HepG2 (cell line): ENCODE measurements around the gene C22orf31. TPM values are rescaled to one million over a fixed set of nuclear protein-coding genes. Genes with fewer than 3 reads are reported as not detected.

Experiments
- AKAP8 ChIP-seq: sonication (generic); formaldehyde crosslinking; IDR thresholded peaks from 2 replicates; pipeline ENCODE4 v1.5.1; 2020; ENCODE audit warnings: mild to moderate bottlenecking, missing genetic modification reagents
- BCL6 ChIP-seq: IDR thresholded peaks from 2 replicates; pipeline ENCODE4 v1.6.1; 2016; ENCODE audit warnings: missing genetic modification reagents, missing compliant biosample characterization
- EP300 ChIP-seq, 3 experiments: sonication (generic) in 1 of 3; formaldehyde crosslinking in 1 of 3; IDR thresholded peaks; 2 replicates each; pipeline versions ENCODE4 v1.5.1 to v1.6.1; 2011 to 2020; ENCODE audit warnings: low read depth in 2 of 3, low read length in 2 of 3, borderline replicate concordance in 1 of 3, improper control_type of control experiment in 1 of 3, mild to moderate bottlenecking in 1 of 3, missing genetic modification reagents in 1 of 3, moderate library complexity in 1 of 3
- ETV5 ChIP-seq: IDR thresholded peaks from 2 replicates; pipeline ENCODE4 v1.6.1; 2018; ENCODE audit warnings: missing biosample characterization, missing genetic modification reagents, inconsistent platforms, borderline replicate concordance
- HNF4A ChIP-seq: sonication (generic); formaldehyde crosslinking; IDR thresholded peaks from 2 replicates; pipeline ENCODE4 v1.4.0; 2020; ENCODE audit warnings: missing genetic modification reagents
- MED1 ChIP-seq: sonication (generic); formaldehyde crosslinking; IDR thresholded peaks from 2 replicates; pipeline ENCODE4 v1.4.0; 2020; ENCODE audit warnings: missing genetic modification reagents
- MEF2D ChIP-seq: sonication (generic); formaldehyde crosslinking; IDR thresholded peaks from 2 replicates; pipeline ENCODE4 v1.5.1; 2020; ENCODE audit warnings: mild to moderate bottlenecking, missing genetic modification reagents
- NFYC ChIP-seq: IDR thresholded peaks from 2 replicates; pipeline ENCODE4 v1.6.1; 2016; ENCODE audit warnings: missing genetic modification reagents, missing compliant biosample characterization
- NR2C2 ChIP-seq: sonication (generic); formaldehyde crosslinking; IDR thresholded peaks from 2 replicates; pipeline ENCODE4 v1.4.0; 2020; ENCODE audit warnings: missing genetic modification reagents, mild to moderate bottlenecking, moderate library complexity, borderline replicate concordance
- POLR2AphosphoS5 ChIP-seq: IDR thresholded peaks from 2 replicates; pipeline ENCODE4 v1.6.1; 2012; ENCODE audit warnings: low read depth, low read length
- RFX5 ChIP-seq: IDR thresholded peaks from 2 replicates; pipeline ENCODE4 v1.6.1; 2011; ENCODE audit warnings: low read depth, low read length, improper control_type of control experiment
- RXRB ChIP-seq: IDR thresholded peaks from 2 replicates; pipeline ENCODE4 v1.6.1; 2016; ENCODE audit warnings: borderline replicate concordance, missing genetic modification reagents, missing compliant biosample characterization
- TCF7L2 ChIP-seq: IDR thresholded peaks from 2 replicates; pipeline ENCODE4 v1.6.1; 2011; ENCODE audit warnings: mild to moderate bottlenecking, low read depth, low read length, moderate library complexity
- U2AF2 ChIP-seq: fragments of 200-400 bp; formaldehyde crosslinking; IDR thresholded peaks from 2 replicates; pipeline ENCODE4 v1.6.1; 2017; ENCODE audit warnings: low read depth, mild to moderate bottlenecking, low read length
- polyA plus RNA-seq, 8 experiments: library from polyadenylated mRNA; depleted of rRNA in 3 of 8; stranded (reverse) in 7 of 8; unstranded in 1 of 8; fragments of >200 nt; fragmentation: Illumina TruSeq in 4 of 8; extraction: Trizol in 4 of 8; gene quantifications; 2 replicates each; pipeline versions ENCODE4 v1.2.1 to v1.2.3, GENCODE V29; 2011 to 2016; ENCODE audit warnings: low read depth in 4 of 8, missing spikeins in 1 of 8, mixed read lengths in 1 of 8; ENCODE audit not compliant: insufficient read depth in 1 of 8
- total RNA-seq, 5 experiments: library from RNA; depleted of rRNA; stranded (reverse); fragments of >200 nt; fragmentation: Illumina TruSeq; extraction: Trizol; gene quantifications; 2 replicates each; pipeline ENCODE4 v1.2.3, GENCODE V29; 2016; ENCODE audit warnings: low read depth in 1 of 5
- TF ChIP-seq, protein P1 (sequence below): sonication (generic); formaldehyde crosslinking; IDR thresholded peaks from 2 replicates; pipeline ENCODE4 v1.9.0; 2021; ENCODE audit warnings: missing genetic modification reagents, mild to moderate bottlenecking, borderline replicate concordance
- TF ChIP-seq, protein P2 (sequence below): sonication (generic); formaldehyde crosslinking; IDR thresholded peaks from 2 replicates; pipeline ENCODE4 v1.4.0; 2020; ENCODE audit warnings: missing genetic modification reagents

Gene C22orf31
- total and polyA plus RNA-seq, 2 of the 13 experiments (the other 11 are each of a cell fraction or from before 2014, with no cell fraction given): not detected

DNA sequence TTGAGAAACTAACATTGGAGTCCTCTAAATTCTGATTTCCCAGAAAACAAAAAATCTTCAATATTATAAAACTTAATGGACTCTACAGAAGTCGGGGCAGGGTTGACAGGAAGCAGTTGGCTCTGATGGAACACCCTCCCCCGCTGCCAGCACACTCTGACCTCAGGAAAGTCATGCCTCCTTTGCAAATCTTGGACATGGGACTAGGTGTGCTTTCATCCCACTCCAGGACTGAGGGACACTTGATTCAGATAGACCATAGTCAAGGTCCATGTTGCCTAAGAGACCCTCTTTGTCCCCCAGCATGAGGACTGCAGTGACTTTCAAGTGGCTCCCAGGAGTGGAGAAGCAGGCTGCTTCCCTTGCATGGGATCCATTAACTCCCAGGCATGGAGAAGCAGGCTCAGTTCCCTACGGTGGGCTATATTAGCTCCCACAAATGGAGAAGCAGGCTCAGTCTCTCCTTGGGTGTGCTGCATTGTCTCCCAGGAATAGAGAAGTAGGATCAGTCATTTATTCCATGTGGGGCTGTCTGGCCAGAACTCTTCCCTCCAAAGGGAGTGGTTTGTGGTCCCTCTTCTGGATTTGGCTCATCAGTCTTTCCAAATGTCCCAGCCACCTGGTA, 38.3 kb downstream of the C22orf31 start (continued):
- TF ChIP-seq RFX5 (no peak), AKAP8 (CRISPR knock-in tag) (no peak), U2AF2 (no peak), NFYC (CRISPR knock-in tag) (no peak), EP300 (IDR thresholded peaks at IDR 0.05; ENCODE audit: low read depth in 2 of 2, low read length in 2 of 2) (peak in 1 of 2 experiments; percentile 48; a peak in 1 of 4 replicates), EP300 (CRISPR knock-in tag; IDR thresholded peaks at IDR 0.05; ENCODE audit: borderline replicate concordance) (no peak), HNF4A (peak; percentile 69), BCL6 (CRISPR knock-in tag) (0 out of 2 replicates have a peak, but pooled peaks have one; percentile 18), MED1 (CRISPR knock-in tag) (0 out of 2 replicates have a peak, but pooled peaks have one; percentile 21), NR2C2 (peak; percentile 63), MEF2D (CRISPR knock-in tag) (no peak), TCF7L2 (no peak), ETV5 (CRISPR knock-in tag) (peak; percentile 52; the same call in 1 of the 2 replicates), POLR2AphosphoS5 (0 out of 2 replicates have a peak, but pooled peaks have one; percentile 11), RXRB (CRISPR knock-in tag) (no peak)
- TF ChIP-seq, protein P1, sequence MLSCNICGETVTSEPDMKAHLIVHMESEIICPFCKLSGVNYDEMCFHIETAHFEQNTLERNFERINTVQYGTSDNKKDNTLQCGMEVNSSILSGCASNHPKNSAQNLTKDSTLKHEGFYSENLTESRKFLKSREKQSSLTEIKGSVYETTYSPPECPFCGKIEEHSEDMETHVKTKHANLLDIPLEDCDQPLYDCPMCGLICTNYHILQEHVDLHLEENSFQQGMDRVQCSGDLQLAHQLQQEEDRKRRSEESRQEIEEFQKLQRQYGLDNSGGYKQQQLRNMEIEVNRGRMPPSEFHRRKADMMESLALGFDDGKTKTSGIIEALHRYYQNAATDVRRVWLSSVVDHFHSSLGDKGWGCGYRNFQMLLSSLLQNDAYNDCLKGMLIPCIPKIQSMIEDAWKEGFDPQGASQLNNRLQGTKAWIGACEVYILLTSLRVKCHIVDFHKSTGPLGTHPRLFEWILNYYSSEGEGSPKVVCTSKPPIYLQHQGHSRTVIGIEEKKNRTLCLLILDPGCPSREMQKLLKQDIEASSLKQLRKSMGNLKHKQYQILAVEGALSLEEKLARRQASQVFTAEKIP (CRISPR knock-in tag): no peak
- TF ChIP-seq, protein P2, sequence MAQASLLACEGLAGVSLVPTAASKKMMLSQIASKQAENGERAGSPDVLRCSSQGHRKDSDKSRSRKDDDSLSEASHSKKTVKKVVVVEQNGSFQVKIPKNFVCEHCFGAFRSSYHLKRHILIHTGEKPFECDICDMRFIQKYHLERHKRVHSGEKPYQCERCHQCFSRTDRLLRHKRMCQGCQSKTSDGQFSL: no peak
